Fibroblast of villous mesenchyme (primary cell): Measurements from ENCODE around the gene PTGFRN. TPM values are rescaled to one million over a fixed set of nuclear protein-coding genes. Genes with fewer than 3 reads are reported as not detected.

Source experiments
- DNase-seq: peaks from one replicate; pipeline ENCODE4 v3.0.0-alpha.2; 2010; ENCODE audit warnings: low read depth
- H3K4me3 ChIP-seq: 2 replicates; pipeline ENCODE4 v1.5.1; 2011; ENCODE audit warnings: low read depth, mild to moderate bottlenecking, low read length
- CTCF ChIP-seq: IDR thresholded peaks from 2 replicates; pipeline ENCODE4 v1.5.1; 2012; ENCODE audit warnings: low read depth, mild to moderate bottlenecking, low read length; ENCODE audit not compliant: insufficient read depth
- total RNA-seq: library from RNA; depleted of rRNA; stranded (reverse); fragments of >200 nt; gene quantifications from 2 replicates; pipeline ENCODE4 v1.2.3, GENCODE V29; 2012

Gene PTGFRN
- total RNA-seq, 1 donor = 22.9 TPM

GRCh38 chr1:116889380-116889779 lies 20.3 kb upstream of the PTGFRN start:
- TF ChIP-seq CTCF = no peak
- H3K4me3 ChIP-seq = no peak overlapping the region
- DNase-seq = no peak

GRCh38 chr1:116891396-116892079 lies 18.2 kb upstream of the PTGFRN start:
- DNase-seq = no peak
- no peak for TF ChIP-seq CTCF
- H3K4me3 ChIP-seq = no peak overlapping the region

- no peak for DNase-seq
- H3K4me3 ChIP-seq = no peak overlapping the region
- TF ChIP-seq CTCF = no peak
These were observed 14.6 kb upstream of the PTGFRN start for GRCh38 chr1:116895073-116895472.

GRCh38 chr1:116899529-116899928 lies 10.2 kb upstream of the PTGFRN start:
- no peak for TF ChIP-seq CTCF
- DNase-seq = no peak
- H3K4me3 ChIP-seq = no peak overlapping the region

- TF ChIP-seq CTCF = no peak
These were observed 9.0 kb upstream of the PTGFRN start for GRCh38 chr1:116900471-116901365.

GRCh38 chr1:116902027-116902426 lies 7.7 kb upstream of the PTGFRN start:
- no peak for TF ChIP-seq CTCF
- no peak overlapping the region for H3K4me3 ChIP-seq
- DNase-seq = no peak

More at GRCh38 chr1:116900471-116901365, 9.0 kb upstream of the PTGFRN start:
- no peak for DNase-seq
- H3K4me3 ChIP-seq = no peak overlapping the region
